GM21717 (cell line): ENCODE measurements around the gene PCSK6.

Source experiments
- ATAC-seq: cut with Tn5 transposase; IDR thresholded peaks from one replicate; pipeline ENCODE4 v1.9.1; 2021; ENCODE audit warnings: mild to moderate bottlenecking, moderate library complexity; ENCODE audit not compliant: unreplicated experiment

The PCSK6 gene

GRCh38 chr15:101258238-101259144, 231.0 kb downstream of the PCSK6 start:
- ATAC-seq = no peak

GRCh38 chr15:101256757-101257156, 232.8 kb downstream of the PCSK6 start:
- no peak for ATAC-seq

- ATAC-seq = no peak
Observed at GRCh38 chr15:101255615-101256241, 233.8 kb downstream of the PCSK6 start.

GRCh38 chr15:101255051-101255395, 234.5 kb downstream of the PCSK6 start:
- ATAC-seq = no peak

- ATAC-seq = no peak
Observed at GRCh38 chr15:101254157-101255050, 235.1 kb downstream of the PCSK6 start.
